ENCODE results near the gene HABP2. TPM values are rescaled to one million over a fixed set of nuclear protein-coding genes. Genes with fewer than 3 reads are reported as not detected.

Gene HABP2
- total and polyA plus RNA-seq, 9 of the 15 experiments (the other 6 are each of a cell fraction or from before 2014, with no cell fraction given): 0.09 TPM; not detected in 8

DNA sequence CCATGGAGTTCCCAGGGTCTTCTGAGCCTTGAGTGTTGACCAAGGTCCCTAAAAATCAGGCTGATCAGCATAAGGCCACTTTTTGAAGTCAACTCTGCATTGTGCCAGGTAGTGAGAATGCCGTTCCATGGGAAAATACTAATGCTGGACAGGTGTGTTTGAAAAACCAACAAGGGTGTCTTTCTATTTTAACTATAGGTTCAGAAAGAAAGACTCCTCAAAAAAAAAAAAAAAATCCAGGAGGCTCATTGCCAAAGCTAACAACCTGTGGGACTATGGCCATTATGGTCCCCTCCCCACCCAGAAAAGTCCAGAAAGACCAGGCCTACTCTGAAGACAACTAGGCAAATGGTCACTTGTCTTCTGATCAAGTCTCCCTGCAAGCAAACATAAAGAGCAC, 66.5 kb downstream of the HABP2 start:
- no peak overlapping the region for H2AFZ ChIP-seq (ENCODE audit: low read depth, low read length)
- H3K36me3 ChIP-seq (ENCODE audit: control insufficient read depth, insufficient read depth, low read length): no peaks in the 10 kb centered on the region
- no peak overlapping the region for H3K27ac ChIP-seq (ENCODE audit: extremely low read depth, low read depth, low read length)
- no peaks in the 10 kb centered on the region for H3K4me1 ChIP-seq (replicated peaks in 1 of 2; ENCODE audit: control insufficient read depth in 2 of 2, insufficient read depth in 2 of 2, low read length in 2 of 2)
- FAIRE-seq (no peak), DNase-seq (ENCODE audit: extremely low read depth in 1 of 4, low spot score in 3 of 4) (no peak), ATAC-seq (no peak)
- no TSS peak for BruUV-seq (replicated peaks)
- intact Hi-C loops (cut with micrococcal nuclease): no loop called here
- H3K9me1 ChIP-seq (ENCODE audit: control insufficient read depth, insufficient read depth, low read length): no peaks in the 10 kb centered on the region
- H4K20me1 ChIP-seq (replicated peaks; ENCODE audit: control insufficient read depth, insufficient read depth, low read length): no peaks in the 10 kb centered on the region
- H3K4me2 ChIP-seq (ENCODE audit: insufficient read depth, low read length): no peak overlapping the region
- POLR2A ChIA-PET: no interaction called here
- CTCF ChIA-PET (ENCODE audit: low intra/inter-chr PET ratio): no interaction called here
- no peak overlapping the region for H3K9ac ChIP-seq (ENCODE audit: insufficient read depth in 1 of 2, low read depth in 2 of 2, low read length in 2 of 2)
- in situ Hi-C loops (cut with MboI): no loop called here
- no peaks in the 10 kb centered on the region for H3K9me3 ChIP-seq (replicated peaks; ENCODE audit: control insufficient read depth, insufficient read depth, low read depth, low read length)
- WGBS (ENCODE audit: insufficient coverage, low coverage, missing lambda C conversion rate): 9% methylated on average over 1 of the region's 1 CpG
- no peak overlapping the region for H3K4me3 ChIP-seq
- H3K79me2 ChIP-seq (ENCODE audit: control insufficient read depth, insufficient read depth, low read length): no peaks in the 10 kb centered on the region
- peaks cover 0 to 38% of the 10 kb centered on the region in 2 experiments; a peak in 3 of 5 replicates for H3K27me3 ChIP-seq (ENCODE audit: control insufficient read depth in 2 of 2, insufficient read depth in 2 of 2, low read length in 2 of 2)
- TF ChIP-seq THRAP3 (IDR thresholded peaks at IDR 0.05; ENCODE audit: borderline replicate concordance): no peak
- no peak for TF ChIP-seq FOXK1 (CRISPR knock-in tag; IDR thresholded peaks at IDR 0.05; ENCODE audit: borderline replicate concordance)
- no peak for TF ChIP-seq ZNF239 (CRISPR knock-in tag; IDR thresholded peaks at IDR 0.05)
- TF ChIP-seq, protein P1, sequence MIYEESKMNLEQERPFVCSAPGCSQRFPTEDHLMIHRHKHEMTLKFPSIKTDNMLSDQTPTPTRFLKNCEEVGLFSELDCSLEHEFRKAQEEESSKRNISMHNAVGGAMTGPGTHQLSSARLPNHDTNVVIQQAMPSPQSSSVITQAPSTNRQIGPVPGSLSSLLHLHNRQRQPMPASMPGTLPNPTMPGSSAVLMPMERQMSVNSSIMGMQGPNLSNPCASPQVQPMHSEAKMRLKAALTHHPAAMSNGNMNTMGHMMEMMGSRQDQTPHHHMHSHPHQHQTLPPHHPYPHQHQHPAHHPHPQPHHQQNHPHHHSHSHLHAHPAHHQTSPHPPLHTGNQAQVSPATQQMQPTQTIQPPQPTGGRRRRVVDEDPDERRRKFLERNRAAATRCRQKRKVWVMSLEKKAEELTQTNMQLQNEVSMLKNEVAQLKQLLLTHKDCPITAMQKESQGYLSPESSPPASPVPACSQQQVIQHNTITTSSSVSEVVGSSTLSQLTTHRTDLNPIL (CRISPR knock-in tag; IDR thresholded peaks at IDR 0.05): no peak
- TF ChIP-seq, protein P2, sequence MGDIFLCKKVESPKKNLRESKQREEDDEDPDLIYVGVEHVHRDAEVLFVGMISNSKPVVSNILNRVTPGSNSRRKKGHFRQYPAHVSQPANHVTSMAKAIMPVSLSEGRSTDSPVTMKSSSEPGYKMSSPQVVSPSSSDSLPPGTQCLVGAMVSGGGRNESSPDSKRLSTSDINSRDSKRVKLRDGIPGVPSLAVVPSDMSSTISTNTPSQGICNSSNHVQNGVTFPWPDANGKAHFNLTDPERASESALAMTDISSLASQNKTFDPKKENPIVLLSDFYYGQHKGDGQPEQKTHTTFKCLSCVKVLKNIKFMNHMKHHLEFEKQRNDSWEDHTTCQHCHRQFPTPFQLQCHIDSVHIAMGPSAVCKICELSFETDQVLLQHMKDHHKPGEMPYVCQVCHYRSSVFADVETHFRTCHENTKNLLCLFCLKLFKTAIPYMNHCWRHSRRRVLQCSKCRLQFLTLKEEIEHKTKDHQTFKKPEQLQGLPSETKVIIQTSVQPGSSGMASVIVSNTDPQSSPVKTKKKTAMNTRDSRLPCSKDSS (IDR thresholded peaks at IDR 0.05; ENCODE audit: low read depth, partially characterized antibody): no peak
- no peak for TF ChIP-seq TCF3 (CRISPR knock-in tag; IDR thresholded peaks at IDR 0.05)
- no peak for TF ChIP-seq ZNF431 (CRISPR knock-in tag; IDR thresholded peaks at IDR 0.05)
- TF ChIP-seq WHSC1 (IDR thresholded peaks at IDR 0.05; ENCODE audit: low read length): no peak
- TF ChIP-seq ZFP36 (IDR thresholded peaks at IDR 0.05; ENCODE audit: low read depth, low read length, partially characterized antibody): no peak
- TF ChIP-seq, protein P3, sequence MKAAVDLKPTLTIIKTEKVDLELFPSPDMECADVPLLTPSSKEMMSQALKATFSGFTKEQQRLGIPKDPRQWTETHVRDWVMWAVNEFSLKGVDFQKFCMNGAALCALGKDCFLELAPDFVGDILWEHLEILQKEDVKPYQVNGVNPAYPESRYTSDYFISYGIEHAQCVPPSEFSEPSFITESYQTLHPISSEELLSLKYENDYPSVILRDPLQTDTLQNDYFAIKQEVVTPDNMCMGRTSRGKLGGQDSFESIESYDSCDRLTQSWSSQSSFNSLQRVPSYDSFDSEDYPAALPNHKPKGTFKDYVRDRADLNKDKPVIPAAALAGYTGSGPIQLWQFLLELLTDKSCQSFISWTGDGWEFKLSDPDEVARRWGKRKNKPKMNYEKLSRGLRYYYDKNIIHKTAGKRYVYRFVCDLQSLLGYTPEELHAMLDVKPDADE (conservative IDR thresholded peaks at IDR 0.05; ENCODE audit: control insufficient read depth, low read depth, low read length): no peak
- TF ChIP-seq, protein P4, sequence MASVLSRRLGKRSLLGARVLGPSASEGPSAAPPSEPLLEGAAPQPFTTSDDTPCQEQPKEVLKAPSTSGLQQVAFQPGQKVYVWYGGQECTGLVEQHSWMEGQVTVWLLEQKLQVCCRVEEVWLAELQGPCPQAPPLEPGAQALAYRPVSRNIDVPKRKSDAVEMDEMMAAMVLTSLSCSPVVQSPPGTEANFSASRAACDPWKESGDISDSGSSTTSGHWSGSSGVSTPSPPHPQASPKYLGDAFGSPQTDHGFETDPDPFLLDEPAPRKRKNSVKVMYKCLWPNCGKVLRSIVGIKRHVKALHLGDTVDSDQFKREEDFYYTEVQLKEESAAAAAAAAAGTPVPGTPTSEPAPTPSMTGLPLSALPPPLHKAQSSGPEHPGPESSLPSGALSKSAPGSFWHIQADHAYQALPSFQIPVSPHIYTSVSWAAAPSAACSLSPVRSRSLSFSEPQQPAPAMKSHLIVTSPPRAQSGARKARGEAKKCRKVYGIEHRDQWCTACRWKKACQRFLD (CRISPR knock-in tag; IDR thresholded peaks at IDR 0.05): no peak
- TF ChIP-seq DDX20 (tag; IDR thresholded peaks at IDR 0.05; ENCODE audit: low read depth): no peak
- no peak for TF ChIP-seq GABPB2 (CRISPR knock-in tag; conservative IDR thresholded peaks at IDR 0.05)
- TF ChIP-seq MYNN (IDR thresholded peaks at IDR 0.05): no peak
- no peak for TF ChIP-seq MYNN (CRISPR knock-in tag; IDR thresholded peaks at IDR 0.05)
- no peak for TF ChIP-seq RAD21 (CRISPR knock-in tag; conservative IDR thresholded peaks at IDR 0.05 in 1 of 2, IDR thresholded peaks at IDR 0.05 in 1 of 2)
- TF ChIP-seq RBM34 (IDR thresholded peaks at IDR 0.05; ENCODE audit: borderline replicate concordance, insufficient read depth, low read length): no peak
- TF ChIP-seq CAMTA2 (CRISPR knock-in tag; conservative IDR thresholded peaks at IDR 0.05): no peak
